Activated T-helper 1 cell treated with anti-CD3 and anti-CD28 coated beads, Interleukin-12 subunit alpha, Interleukin-12 subunit beta, Interleukin-2, Interleukin-4 antibody, amounts not matched to agents 30 ng/mL and 10 ng/mL and 1 ng/mL, durations not matched to agents 14 hours and 24 hours and 36 hours (primary cell): ENCODE results near the gene SPRY2. TPM values are rescaled to one million over a fixed set of nuclear protein-coding genes. Genes with fewer than 3 reads are reported as not detected.

Experiments
- DNase-seq: peaks from one replicate; pipeline ENCODE4 v3.0.0; 2021; ENCODE audit warnings: low spot score
- H3K27ac Mint-ChIP-seq: one replicate; pipeline ENCODE4 v1.8.0; 2021; ENCODE audit warnings: mild to moderate bottlenecking, mixed read lengths
- H3K27me3 Mint-ChIP-seq: one replicate; pipeline ENCODE4 v1.8.0; 2022; ENCODE audit warnings: mild to moderate bottlenecking, moderate library complexity, mixed read lengths; ENCODE audit not compliant: insufficient read depth
- H3K36me3 Mint-ChIP-seq: one replicate; pipeline ENCODE4 v1.8.0; 2021; ENCODE audit warnings: low read depth, mixed read lengths
- H3K4me1 Mint-ChIP-seq: one replicate; pipeline ENCODE4 v1.8.0; 2021; ENCODE audit warnings: low read depth, mixed read lengths
- H3K4me3 Mint-ChIP-seq: one replicate; pipeline ENCODE4 v1.8.0; 2021; ENCODE audit warnings: mild to moderate bottlenecking, moderate library complexity, mixed read lengths
- H3K9me3 Mint-ChIP-seq: one replicate; pipeline ENCODE4 v1.8.0; 2021; ENCODE audit warnings: mixed read lengths
- intact Hi-C: fragments of 100-400 bp; cut with micrococcal nuclease; formaldehyde crosslinking; loops from one replicate; pipeline ENCODE4 v1.15.1; 2024
- total RNA-seq: library from RNA; stranded (reverse); gene quantifications from 2 replicates; pipeline ENCODE4 v1.2.3, GENCODE V29; 2022

SPRY2 gene
- total RNA-seq, 1 donor from 2014 or later = 0.08 TPM

DNA sequence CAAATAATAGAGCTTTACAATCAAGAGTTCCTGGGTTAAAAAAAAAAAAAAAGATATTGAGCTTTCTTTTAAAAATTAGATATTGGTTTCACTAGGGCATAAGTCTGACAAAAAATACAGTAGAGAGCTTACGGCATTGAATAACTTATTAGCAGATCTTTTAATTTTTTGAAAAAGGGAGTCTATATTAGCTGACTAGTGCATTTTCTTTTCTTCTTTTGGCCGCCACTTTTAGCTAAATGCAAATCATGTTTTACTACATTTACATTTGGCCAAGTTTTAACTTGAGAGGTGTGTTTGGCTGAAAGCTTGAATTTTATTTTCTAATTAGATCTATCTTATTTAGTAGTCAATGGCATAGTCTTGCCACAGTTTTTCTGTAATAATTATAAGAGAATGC lies 43.4 kb downstream of the SPRY2 start:
- intact Hi-C loops = no loop called here
- Mint-ChIP-seq H3K36me3 (no peaks in the 10 kb centered on the region), H3K27ac (no peak overlapping the region), H3K4me1 (no peaks in the 10 kb centered on the region), H3K27me3 (no peaks in the 10 kb centered on the region), H3K4me3 (no peak overlapping the region), H3K9me3 (no peaks in the 10 kb centered on the region)
- DNase-seq = no peak

DNA sequence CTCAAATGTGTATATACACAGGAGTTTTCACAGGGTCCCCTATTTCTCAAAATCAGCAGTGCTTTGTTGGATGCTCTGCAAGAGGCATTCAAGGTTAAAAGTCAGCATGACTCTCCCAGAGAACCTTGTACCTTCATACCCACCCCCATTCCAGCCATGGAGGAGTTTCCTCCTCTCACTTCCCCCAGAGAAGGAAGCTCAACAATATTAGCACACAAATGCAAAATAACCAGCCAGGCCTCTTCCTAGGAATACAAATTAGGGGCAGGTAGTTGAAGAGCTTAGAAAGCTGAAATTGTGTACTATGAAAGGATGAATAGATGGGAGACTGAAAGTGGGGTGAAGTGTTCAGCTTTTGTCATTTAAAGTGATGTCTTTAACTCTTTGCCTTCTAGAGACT lies 43.8 kb downstream of the SPRY2 start:
- no peaks in the 10 kb centered on the region for H3K4me1 Mint-ChIP-seq

DNA sequence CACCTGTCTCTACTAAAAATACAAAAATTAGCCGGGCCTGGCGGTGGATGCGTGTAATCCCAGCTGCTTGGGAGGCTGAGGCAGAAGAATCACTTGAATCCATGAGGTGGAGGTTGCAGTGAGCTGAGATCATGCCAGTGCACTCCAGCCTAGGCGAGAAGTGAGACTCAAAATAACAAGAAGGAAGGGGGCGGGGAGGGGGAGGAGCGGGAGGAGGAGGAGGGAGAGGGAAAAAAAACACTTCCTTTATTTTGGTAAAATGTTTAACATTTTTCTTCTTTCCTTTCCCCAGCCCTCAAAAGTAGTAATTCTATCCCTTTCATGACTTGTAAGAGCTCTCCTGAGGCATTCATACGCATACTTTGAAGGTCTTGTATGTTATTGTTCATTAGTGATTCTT lies 44.3 kb downstream of the SPRY2 start:
- no peak for DNase-seq
- H3K4me1 Mint-ChIP-seq = no peaks in the 10 kb centered on the region
- no peaks in the 10 kb centered on the region for H3K27me3 Mint-ChIP-seq
- no peak overlapping the region for H3K4me3 Mint-ChIP-seq
- H3K27ac Mint-ChIP-seq = no peak overlapping the region
- no peaks in the 10 kb centered on the region for H3K36me3 Mint-ChIP-seq
- no peaks in the 10 kb centered on the region for H3K9me3 Mint-ChIP-seq
- intact Hi-C loops = no loop called here

More for the DNA sequence above, 43.8 kb downstream of the SPRY2 start:
- intact Hi-C loops = no loop called here
- no peaks in the 10 kb centered on the region for H3K27me3 Mint-ChIP-seq
- H3K27ac Mint-ChIP-seq = no peak overlapping the region
- no peaks in the 10 kb centered on the region for H3K9me3 Mint-ChIP-seq
- no peaks in the 10 kb centered on the region for H3K36me3 Mint-ChIP-seq
- DNase-seq = no peak
- no peak overlapping the region for H3K4me3 Mint-ChIP-seq

DNA sequence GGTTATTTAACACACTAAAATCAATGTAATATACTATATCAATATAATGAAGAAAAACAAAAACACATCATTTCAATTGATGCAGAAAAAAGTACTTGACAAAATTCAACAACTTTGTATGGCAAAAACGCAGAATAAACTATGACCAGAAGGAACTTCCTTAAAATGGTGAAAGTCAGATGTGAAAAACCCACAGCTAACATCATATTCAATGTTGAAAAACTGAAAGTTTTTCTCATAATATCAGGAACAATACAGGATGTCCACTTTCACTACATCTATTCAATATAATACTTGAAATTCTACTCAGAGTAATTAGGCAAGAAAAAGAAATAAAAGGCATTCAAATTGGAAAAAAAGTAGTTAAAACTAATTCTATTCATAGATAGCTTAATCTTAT lies 50.3 kb downstream of the SPRY2 start:
- H3K9me3 Mint-ChIP-seq = no peaks in the 10 kb centered on the region
- intact Hi-C loops = no loop called here
- no peaks in the 10 kb centered on the region for H3K4me1 Mint-ChIP-seq
- H3K27ac Mint-ChIP-seq = no peak overlapping the region
- no peak overlapping the region for H3K4me3 Mint-ChIP-seq
- DNase-seq = no peak
- H3K27me3 Mint-ChIP-seq = no peaks in the 10 kb centered on the region
- H3K36me3 Mint-ChIP-seq = no peaks in the 10 kb centered on the region
